Liver (tissue), 9 donors: ENCODE data around the gene NRAS. TPM values are rescaled to one million over a fixed set of nuclear protein-coding genes. Genes with fewer than 3 reads are reported as not detected.
"Not testable (repeated sequence)": the region's sequence is repeated elsewhere in the genome, so short reads cannot be mapped to it uniquely, and the experiment has no call there.

ENCODE experiments used
- DNase-seq: peaks from one replicate; pipeline ENCODE4 v3.0.0-alpha.2; 2017; ENCODE audit warnings: low spot score
- H3K27ac ChIP-seq, 2 donors: one replicate each; pipeline ENCODE4 v1.7.0; 2013; ENCODE audit warnings: inconsistent platforms in 2 of 2, low read length in 2 of 2, control low read depth in 1 of 2, low read depth in 1 of 2, mild to moderate bottlenecking in 1 of 2
- H3K27me3 ChIP-seq, 4 donors: one replicate each; pipeline versions ENCODE4 v1.6.1 to v1.7.0; 2013; ENCODE audit warnings: low read length in 3 of 4, inconsistent platforms in 1 of 4, mild to moderate bottlenecking in 1 of 4, moderate library complexity in 1 of 4; ENCODE audit not compliant: control insufficient read depth in 4 of 4, insufficient read depth in 4 of 4
- H3K36me3 ChIP-seq, 4 donors: one replicate each; pipeline versions ENCODE4 v1.6.1 to v1.7.0; 2013; ENCODE audit warnings: low read length in 3 of 4, mild to moderate bottlenecking in 3 of 4, low read depth in 1 of 4, moderate library complexity in 1 of 4; ENCODE audit not compliant: control insufficient read depth in 4 of 4, insufficient read depth in 3 of 4
- H3K4me1 ChIP-seq, 4 donors: one replicate each; pipeline versions ENCODE4 v1.6.1 to v1.7.0; 2013; ENCODE audit warnings: low read length in 3 of 4, mild to moderate bottlenecking in 3 of 4, moderate library complexity in 1 of 4; ENCODE audit not compliant: control insufficient read depth in 4 of 4, insufficient read depth in 4 of 4
- H3K4me3 ChIP-seq, 3 donors: one replicate each; pipeline versions ENCODE4 v1.6.1 to v1.7.0; 2013; ENCODE audit warnings: low read length in 3 of 3, control low read depth in 1 of 3, low read depth in 1 of 3, mild to moderate bottlenecking in 1 of 3
- H3K9ac ChIP-seq, 2 donors: one replicate each; pipeline ENCODE4 v1.7.0; 2013; ENCODE audit warnings: low read length in 2 of 2, mild to moderate bottlenecking in 2 of 2, moderate library complexity in 2 of 2, control low read depth in 1 of 2, low read depth in 1 of 2
- H3K9me3 ChIP-seq, 4 donors: one replicate each; pipeline versions ENCODE4 v1.6.1 to v1.7.0; 2013; ENCODE audit warnings: low read length in 3 of 4; ENCODE audit not compliant: control insufficient read depth in 4 of 4
- CTCF ChIP-seq: fragments of 150-350 bp; IDR thresholded peaks from 2 replicates; pipeline ENCODE4 v1.5.1; 2017; ENCODE audit warnings: improper control_type of control experiment, low read depth, low read length; ENCODE audit not compliant: missing input control
- EGR1 ChIP-seq, 2 donors: IDR thresholded peaks; 2 replicates each; pipeline ENCODE4 v1.6.1; 2016 to 2018; ENCODE audit warnings: antibody characterized with exemption in 2 of 2, low read depth in 2 of 2
- FOXA1 ChIP-seq: IDR thresholded peaks from 2 replicates; pipeline ENCODE4 v1.6.1; 2016; ENCODE audit warnings: antibody characterized with exemption
- FOXA2 ChIP-seq: IDR thresholded peaks from 2 replicates; pipeline ENCODE4 v1.6.1; 2016; ENCODE audit warnings: antibody characterized with exemption
- GABPA ChIP-seq, 2 donors: IDR thresholded peaks in 1 of 2; conservative IDR thresholded peaks in 1 of 2; 2 replicates each; pipeline ENCODE4 v1.6.1; 2016; ENCODE audit warnings: antibody characterized with exemption in 2 of 2, mild to moderate bottlenecking in 1 of 2, moderate library complexity in 1 of 2
- HNF4A ChIP-seq, 2 donors: conservative IDR thresholded peaks; 2 replicates each; pipeline ENCODE4 v1.6.1; 2016; ENCODE audit warnings: antibody characterized with exemption in 2 of 2, mild to moderate bottlenecking in 2 of 2
- HNF4G ChIP-seq: IDR thresholded peaks from 2 replicates; pipeline ENCODE4 v1.6.1; 2016; ENCODE audit warnings: antibody characterized with exemption
- NR2F2 ChIP-seq: IDR thresholded peaks from 2 replicates; pipeline ENCODE4 v1.6.1; 2016; ENCODE audit warnings: antibody characterized with exemption
- RAD21 ChIP-seq, 2 donors: IDR thresholded peaks; 2 replicates each; pipeline ENCODE4 v1.6.1; 2016; ENCODE audit warnings: antibody characterized with exemption in 2 of 2, mild to moderate bottlenecking in 2 of 2
- RXRA ChIP-seq, 2 donors: IDR thresholded peaks; 2 replicates each; pipeline ENCODE4 v1.6.1; 2017 to 2018; ENCODE audit warnings: antibody characterized with exemption in 2 of 2, mild to moderate bottlenecking in 1 of 2
- SP1 ChIP-seq: IDR thresholded peaks from 2 replicates; pipeline ENCODE4 v1.6.1; 2018; ENCODE audit warnings: antibody characterized with exemption, mild to moderate bottlenecking
- TAF1 ChIP-seq: conservative IDR thresholded peaks from 2 replicates; pipeline ENCODE4 v1.6.1; 2016; ENCODE audit warnings: antibody characterized with exemption, mild to moderate bottlenecking
- YY1 ChIP-seq: IDR thresholded peaks from 2 replicates; pipeline ENCODE4 v1.6.1; 2016; ENCODE audit warnings: antibody characterized with exemption, mild to moderate bottlenecking
- ZBTB33 ChIP-seq: IDR thresholded peaks from 2 replicates; pipeline ENCODE4 v1.6.1; 2016; ENCODE audit warnings: antibody characterized with exemption
- WGBS: extraction: QIAGEN DNeasy Blood & Tissue Kit; methylation state at CpG from one replicate; pipeline ENCODE4 v1.1.7; 2013; 5-methylcytosine and 5-hydroxymethylcytosine counted together
- polyA plus RNA-seq, 2 donors: library from polyadenylated mRNA; stranded (reverse) in 1 of 2; unstranded in 1 of 2; fragments of 200-250 nt in 1 of 2; fragments of >200 nt in 1 of 2; fragmentation: Nextera tagmentation in 1 of 2; extraction: Ambion mirVana in 1 of 2; gene quantifications; one replicate each; pipeline versions ENCODE4 v1.2.1 to v1.2.3, GENCODE V29; 2013 to 2015
- total RNA-seq, 2 donors: library from RNA; depleted of rRNA; stranded (reverse); fragments of >200 nt; gene quantifications; one replicate each; pipeline ENCODE4 v1.2.3, GENCODE V29; 2014
- TF ChIP-seq, protein P1 (sequence below): IDR thresholded peaks from 2 replicates; pipeline ENCODE4 v1.6.1; 2016; ENCODE audit warnings: antibody characterized with exemption, mild to moderate bottlenecking
- TF ChIP-seq, protein P2 (sequence below): IDR thresholded peaks from 2 replicates; pipeline ENCODE4 v1.6.1; 2016; ENCODE audit warnings: antibody characterized with exemption
- donor health status: healthy.
- donor health status: healthy.
- donor health status: healthy.
- donor health status: healthy.
- donor health status: healthy.

NRAS gene
- total and polyA plus RNA-seq, 4 donors = 6.7 to 36.0 (median 13.4) TPM

- peak overlapping the region; percentile 98 for H3K27ac ChIP-seq
- no peaks in the 10 kb centered on the region for H3K36me3 ChIP-seq
- no peaks in the 10 kb centered on the region for H3K27me3 ChIP-seq
- no peak for TF ChIP-seq HNF4G
- peak overlapping the region; percentile 96 to 98 for H3K9ac ChIP-seq
- 13% methylated on average over 14 of the region's 14 CpGs for WGBS
- no peak for DNase-seq
- H3K4me3 ChIP-seq = peak overlapping the region; percentile 76 to 96 (median 88)
- H3K9me3 ChIP-seq = no peaks in the 10 kb centered on the region
- H3K4me1 ChIP-seq = peaks cover 7 to 51% (median 46%) of the 10 kb centered on the region in 4 donors
Observed at GRCh38 chr1:114756009-114756892, 39.7 kb upstream of the NRAS start.

GRCh38 chr1:114755006-114755931 is 38.7 kb upstream of the NRAS start:
- Histone ChIP-seq H3K9me3 (no peaks in the 10 kb centered on the region), H3K4me1 (peaks cover 7 to 58% (median 50%) of the 10 kb centered on the region in 4 donors), H3K27ac (peak overlapping the region; percentile 98), H3K36me3 (no peaks in the 10 kb centered on the region), H3K9ac (peak overlapping the region in 1 of 2 donors; percentile 59), H3K4me3 (peak overlapping the region; percentile 49 to 88 (median 76)), H3K27me3 (no peaks in the 10 kb centered on the region)
- WGBS = 48% methylated on average over 7 of the region's 7 CpGs
- TF ChIP-seq YY1 (no peak), RAD21 (IDR thresholded peaks at IDR 0.05) (no peak), SP1 (no peak), TAF1 (no peak), HNF4A (conservative IDR thresholded peaks at IDR 0.05) (no peak), CTCF (no peak), HNF4G (no peak), FOXA1 (no peak), RXRA (IDR thresholded peaks at IDR 0.05) (no peak), GABPA (IDR thresholded peaks at IDR 0.05 in 1 of 2, conservative IDR thresholded peaks at IDR 0.05 in 1 of 2) (no peak), ZBTB33 (no peak), EGR1 (IDR thresholded peaks at IDR 0.05; ENCODE audit: low read depth in 2 of 2) (no peak), FOXA2 (no peak), NR2F2 (no peak)
- TF ChIP-seq, protein P1, sequence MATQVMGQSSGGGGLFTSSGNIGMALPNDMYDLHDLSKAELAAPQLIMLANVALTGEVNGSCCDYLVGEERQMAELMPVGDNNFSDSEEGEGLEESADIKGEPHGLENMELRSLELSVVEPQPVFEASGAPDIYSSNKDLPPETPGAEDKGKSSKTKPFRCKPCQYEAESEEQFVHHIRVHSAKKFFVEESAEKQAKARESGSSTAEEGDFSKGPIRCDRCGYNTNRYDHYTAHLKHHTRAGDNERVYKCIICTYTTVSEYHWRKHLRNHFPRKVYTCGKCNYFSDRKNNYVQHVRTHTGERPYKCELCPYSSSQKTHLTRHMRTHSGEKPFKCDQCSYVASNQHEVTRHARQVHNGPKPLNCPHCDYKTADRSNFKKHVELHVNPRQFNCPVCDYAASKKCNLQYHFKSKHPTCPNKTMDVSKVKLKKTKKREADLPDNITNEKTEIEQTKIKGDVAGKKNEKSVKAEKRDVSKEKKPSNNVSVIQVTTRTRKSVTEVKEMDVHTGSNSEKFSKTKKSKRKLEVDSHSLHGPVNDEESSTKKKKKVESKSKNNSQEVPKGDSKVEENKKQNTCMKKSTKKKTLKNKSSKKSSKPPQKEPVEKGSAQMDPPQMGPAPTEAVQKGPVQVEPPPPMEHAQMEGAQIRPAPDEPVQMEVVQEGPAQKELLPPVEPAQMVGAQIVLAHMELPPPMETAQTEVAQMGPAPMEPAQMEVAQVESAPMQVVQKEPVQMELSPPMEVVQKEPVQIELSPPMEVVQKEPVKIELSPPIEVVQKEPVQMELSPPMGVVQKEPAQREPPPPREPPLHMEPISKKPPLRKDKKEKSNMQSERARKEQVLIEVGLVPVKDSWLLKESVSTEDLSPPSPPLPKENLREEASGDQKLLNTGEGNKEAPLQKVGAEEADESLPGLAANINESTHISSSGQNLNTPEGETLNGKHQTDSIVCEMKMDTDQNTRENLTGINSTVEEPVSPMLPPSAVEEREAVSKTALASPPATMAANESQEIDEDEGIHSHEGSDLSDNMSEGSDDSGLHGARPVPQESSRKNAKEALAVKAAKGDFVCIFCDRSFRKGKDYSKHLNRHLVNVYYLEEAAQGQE = no peak
- TF ChIP-seq, protein P2, sequence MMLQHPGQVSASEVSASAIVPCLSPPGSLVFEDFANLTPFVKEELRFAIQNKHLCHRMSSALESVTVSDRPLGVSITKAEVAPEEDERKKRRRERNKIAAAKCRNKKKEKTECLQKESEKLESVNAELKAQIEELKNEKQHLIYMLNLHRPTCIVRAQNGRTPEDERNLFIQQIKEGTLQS = no peak
- no peak for DNase-seq

- WGBS = 82% methylated on average over 6 of the region's 6 CpGs
- H3K9me3 ChIP-seq, H3K4me3 ChIP-seq, DNase-seq, H3K27me3 ChIP-seq, H3K9ac ChIP-seq, H3K27ac ChIP-seq: not testable (repeated sequence)
- Histone ChIP-seq H3K36me3 (peaks cover 0 to 14% (median 8%) of the 10 kb centered on the region in 4 donors), H3K4me1 (peaks cover 7 to 68% (median 55%) of the 10 kb centered on the region in 4 donors)
Observed at GRCh38 chr1:114753702-114754101, 37.1 kb upstream of the NRAS start.
